Mucosa of rectum (tissue), 2 donors: ENCODE measurements around the gene ANKHD1.
A peak's percentile ranks its signal among the peaks of the same experiment; 100 is the strongest.

Experiments
- H3K27ac ChIP-seq, 2 donors: one replicate each; pipeline ENCODE4 v1.7.0; 2013; ENCODE audit warnings: inconsistent platforms in 2 of 2, low read depth in 2 of 2, low read length in 2 of 2
- H3K27me3 ChIP-seq, 2 donors: one replicate each; pipeline ENCODE4 v1.7.0; 2013; ENCODE audit warnings: low read length in 2 of 2; ENCODE audit not compliant: control insufficient read depth in 2 of 2, insufficient read depth in 2 of 2
- H3K36me3 ChIP-seq, 2 donors: one replicate each; pipeline ENCODE4 v1.7.0; 2013; ENCODE audit warnings: low read length in 2 of 2; ENCODE audit not compliant: control insufficient read depth in 2 of 2, insufficient read depth in 2 of 2
- H3K4me1 ChIP-seq, 2 donors: one replicate each; pipeline ENCODE4 v1.7.0; 2013; ENCODE audit warnings: low read length in 2 of 2, mild to moderate bottlenecking in 1 of 2; ENCODE audit not compliant: control insufficient read depth in 2 of 2, insufficient read depth in 2 of 2
- H3K4me3 ChIP-seq, 2 donors: one replicate each; pipeline ENCODE4 v1.7.0; 2013; ENCODE audit warnings: low read length in 2 of 2
- H3K9ac ChIP-seq, 2 donors: one replicate each; pipeline ENCODE4 v1.7.0; 2013; ENCODE audit warnings: low read length in 2 of 2, low read depth in 1 of 2, mild to moderate bottlenecking in 1 of 2
- H3K9me3 ChIP-seq, 2 donors: one replicate each; pipeline ENCODE4 v1.7.0; 2013; ENCODE audit warnings: low read length in 2 of 2; ENCODE audit not compliant: control insufficient read depth in 2 of 2
- donor health status: healthy.
- donor health status: Normal muscosa, but diverticular disease.

ANKHD1 gene

GRCh38 chr5:140567871-140568270, 166.2 kb downstream of the ANKHD1 start:
- no peak overlapping the region for H3K27ac ChIP-seq
- no peaks in the 10 kb centered on the region for H3K27me3 ChIP-seq
- no peaks in the 10 kb centered on the region for H3K9me3 ChIP-seq
- peaks cover 22 to 34% of the 10 kb centered on the region in 2 donors for H3K36me3 ChIP-seq
- no peak overlapping the region for H3K4me3 ChIP-seq
- no peak overlapping the region for H3K9ac ChIP-seq
- H3K4me1 ChIP-seq: peaks cover 23 to 37% of the 10 kb centered on the region in 2 donors

DNA sequence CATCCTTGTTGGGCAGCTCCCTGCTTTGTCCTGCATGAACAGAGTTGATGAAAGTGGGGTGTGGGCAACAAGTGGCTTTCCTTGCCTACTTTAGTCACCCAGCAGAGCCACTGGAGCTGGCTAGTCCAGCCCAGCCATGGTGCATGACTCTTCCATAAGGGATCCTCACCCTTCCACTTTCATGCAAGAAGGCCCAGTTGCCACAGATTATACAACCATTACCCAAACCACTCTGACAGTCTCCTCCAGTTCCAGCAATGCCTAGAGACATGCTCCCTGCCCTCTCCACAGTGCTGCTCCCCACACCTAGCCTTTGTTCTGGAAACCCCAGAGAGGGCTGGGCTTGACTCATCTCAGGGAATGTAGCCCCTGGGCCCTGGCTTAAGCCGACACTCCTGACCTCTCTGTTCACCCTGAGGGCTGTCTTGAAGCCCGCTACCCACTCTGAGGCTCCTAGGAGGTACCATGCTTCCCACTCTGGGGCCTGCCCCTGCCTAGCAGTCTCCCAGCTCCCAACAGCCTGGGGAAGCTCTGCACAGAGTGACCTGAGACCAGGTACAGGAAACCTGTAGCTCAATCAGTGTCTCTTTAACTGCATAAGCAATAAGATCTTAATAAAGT, 166.9 kb downstream of the ANKHD1 start:
- peaks cover 22 to 34% of the 10 kb centered on the region in 2 donors for H3K36me3 ChIP-seq
- H3K4me1 ChIP-seq: peaks cover 18 to 33% of the 10 kb centered on the region in 2 donors
- H3K9me3 ChIP-seq: no peaks in the 10 kb centered on the region
- peak overlapping the region in 1 of 2 donors; percentile 17 for H3K9ac ChIP-seq
- H3K27me3 ChIP-seq: no peaks in the 10 kb centered on the region
- peak overlapping the region; percentile 38 to 64 for H3K27ac ChIP-seq
- peak overlapping the region in 1 of 2 donors; percentile 20 for H3K4me3 ChIP-seq

GRCh38 chr5:140569197-140569596, 167.6 kb downstream of the ANKHD1 start:
- Histone ChIP-seq H3K27ac (peak overlapping the region; percentile 38 to 64), H3K27me3 (no peaks in the 10 kb centered on the region), H3K4me3 (peak overlapping the region in 1 of 2 donors; percentile 20), H3K9me3 (no peaks in the 10 kb centered on the region), H3K9ac (no peak overlapping the region), H3K36me3 (peaks cover 22 to 34% of the 10 kb centered on the region in 2 donors), H3K4me1 (peaks cover 16 to 27% of the 10 kb centered on the region in 2 donors)

- Histone ChIP-seq H3K27me3 (no peaks in the 10 kb centered on the region), H3K9me3 (no peaks in the 10 kb centered on the region), H3K4me1 (peaks cover 16 to 26% of the 10 kb centered on the region in 2 donors), H3K27ac (peak overlapping the region in 1 of 2 donors; percentile 57), H3K9ac (no peak overlapping the region), H3K36me3 (peaks cover 22 to 34% of the 10 kb centered on the region in 2 donors), H3K4me3 (no peak overlapping the region)
Observed at GRCh38 chr5:140570058-140570457, 168.4 kb downstream of the ANKHD1 start.

- H3K4me3 ChIP-seq: no peak overlapping the region
- H3K27ac ChIP-seq: peak overlapping the region; percentile 40 to 57
- peaks cover 22 to 34% of the 10 kb centered on the region in 2 donors for H3K36me3 ChIP-seq
- no peak overlapping the region for H3K9ac ChIP-seq
- H3K27me3 ChIP-seq: no peaks in the 10 kb centered on the region
- H3K4me1 ChIP-seq: peaks cover 11 to 22% of the 10 kb centered on the region in 2 donors
- H3K9me3 ChIP-seq: no peaks in the 10 kb centered on the region
Observed at GRCh38 chr5:140570488-140570887, 168.9 kb downstream of the ANKHD1 start.

DNA sequence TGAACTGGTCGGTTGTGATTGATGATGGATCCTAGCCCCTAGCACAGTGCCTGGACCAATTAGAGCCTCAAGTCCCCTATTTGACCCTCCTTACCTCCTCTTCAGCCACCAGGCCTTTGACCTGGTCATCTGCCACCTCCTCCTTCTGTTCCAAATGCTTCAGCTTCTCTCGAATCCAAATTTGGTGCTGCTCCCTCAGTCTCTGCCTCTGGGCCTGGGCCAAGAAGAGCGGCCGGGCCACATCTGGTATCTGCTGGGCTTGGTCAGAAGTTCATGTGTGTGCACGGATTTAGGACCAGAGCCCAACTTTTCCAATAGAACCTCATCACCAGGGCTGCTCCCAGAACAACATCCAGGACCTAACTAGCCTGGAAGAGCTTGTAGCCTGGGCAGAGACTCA, 169.5 kb downstream of the ANKHD1 start:
- Histone ChIP-seq H3K9me3 (no peaks in the 10 kb centered on the region), H3K4me1 (peaks cover 5 to 16% of the 10 kb centered on the region in 2 donors), H3K4me3 (no peak overlapping the region), H3K9ac (no peak overlapping the region), H3K27me3 (no peaks in the 10 kb centered on the region), H3K36me3 (peaks cover 18 to 34% of the 10 kb centered on the region in 2 donors), H3K27ac (peak overlapping the region; percentile 40 to 69)

- peaks cover 5 to 12% of the 10 kb centered on the region in 2 donors for H3K4me1 ChIP-seq
- H3K27me3 ChIP-seq: no peaks in the 10 kb centered on the region
- H3K4me3 ChIP-seq: no peak overlapping the region
- H3K9me3 ChIP-seq: no peaks in the 10 kb centered on the region
- H3K36me3 ChIP-seq: peaks cover 0 to 9% of the 10 kb centered on the region in 2 donors
- no peak overlapping the region for H3K27ac ChIP-seq
- H3K9ac ChIP-seq: no peak overlapping the region
Observed at GRCh38 chr5:140573683-140574082, 172.1 kb downstream of the ANKHD1 start.

GRCh38 chr5:140574165-140574564, 172.5 kb downstream of the ANKHD1 start:
- H3K4me1 ChIP-seq: peaks cover 5 to 10% of the 10 kb centered on the region in 2 donors
- no peaks in the 10 kb centered on the region for H3K9me3 ChIP-seq
- no peak overlapping the region for H3K9ac ChIP-seq
- H3K27ac ChIP-seq: no peak overlapping the region
- no peak overlapping the region for H3K4me3 ChIP-seq
- no peaks in the 10 kb centered on the region for H3K27me3 ChIP-seq
- H3K36me3 ChIP-seq: peaks cover 0 to 7% of the 10 kb centered on the region in 2 donors

GRCh38 chr5:140575309-140575708, 173.7 kb downstream of the ANKHD1 start:
- H3K9me3 ChIP-seq: no peaks in the 10 kb centered on the region
- no peak overlapping the region for H3K9ac ChIP-seq
- no peaks in the 10 kb centered on the region for H3K27me3 ChIP-seq
- peaks cover 0 to 3% of the 10 kb centered on the region in 2 donors for H3K36me3 ChIP-seq
- no peak overlapping the region for H3K4me3 ChIP-seq
- peaks cover 5% of the 10 kb centered on the region in 2 donors for H3K4me1 ChIP-seq
- H3K27ac ChIP-seq: no peak overlapping the region

- Histone ChIP-seq H3K4me1 (peaks cover 5% of the 10 kb centered on the region in 2 donors), H3K9ac (peak overlapping the region in 1 of 2 donors; percentile 24), H3K9me3 (no peaks in the 10 kb centered on the region), H3K36me3 (no peaks in the 10 kb centered on the region), H3K27me3 (no peaks in the 10 kb centered on the region), H3K27ac (peak overlapping the region; percentile 19 to 56), H3K4me3 (no peak overlapping the region)
Observed at GRCh38 chr5:140576776-140577201, 175.2 kb downstream of the ANKHD1 start.
